Keratinocyte (primary cell): ENCODE results near the gene CALML3. TPM values are rescaled to one million over a fixed set of nuclear protein-coding genes. Genes with fewer than 3 reads are reported as not detected.

Source experiments
- DNase-seq: peaks from one replicate; pipeline ENCODE4 v3.0.0-alpha.2; 2011; ENCODE audit warnings: low read depth, missing footprints, low spot score
- FAIRE-seq: peaks from 2 replicates; lab custom pipeline; 2011; peaks lifted over from hg19 to GRCh38; lab: Jason Lieb, UNC
- H2AFZ ChIP-seq: 2 replicates; pipeline ENCODE4 v1.6.0; 2012; ENCODE audit warnings: low read length, control low read depth, inconsistent platforms; ENCODE audit not compliant: control insufficient read depth
- H3K27ac ChIP-seq: 2 replicates; pipeline ENCODE4 v1.5.1; 2011; ENCODE audit warnings: low read length; ENCODE audit not compliant: control insufficient read depth, insufficient read depth
- H3K27me3 ChIP-seq: 3 replicates; pipeline ENCODE4 v1.6.0; 2011; ENCODE audit warnings: low read length; ENCODE audit not compliant: control insufficient read depth, insufficient read depth; ENCODE audit errors: extremely low read depth
- H3K36me3 ChIP-seq, 2 experiments: 2 replicates in 1 of 2; 3 replicates in 1 of 2; pipeline ENCODE4 v1.5.1; 2011; ENCODE audit warnings: low read length in 2 of 2, mild to moderate bottlenecking in 1 of 2; ENCODE audit not compliant: control insufficient read depth in 2 of 2, insufficient read depth in 2 of 2; ENCODE audit errors: extremely low read depth in 1 of 2
- H3K4me1 ChIP-seq: 3 replicates; pipeline ENCODE4 v1.5.1; 2011; ENCODE audit warnings: low read length; ENCODE audit not compliant: control insufficient read depth, insufficient read depth; ENCODE audit errors: extremely low read depth
- H3K4me2 ChIP-seq: 3 replicates; pipeline ENCODE4 v1.6.0; 2011; ENCODE audit warnings: low read depth, low read length; ENCODE audit not compliant: control insufficient read depth, insufficient read depth; ENCODE audit errors: extremely low read depth
- H3K4me3 ChIP-seq, 3 experiments: fragments of 200-600 bp in 1 of 3; sonication (generic) in 1 of 3; 2 replicates in 2 of 3; 3 replicates in 1 of 3; pipeline ENCODE4 v1.5.1; 2011 to 2016; ENCODE audit warnings: low read length in 3 of 3, mild to moderate bottlenecking in 3 of 3, control low read depth in 2 of 3, inconsistent platforms in 1 of 3, low read depth in 1 of 3, mixed read lengths in 1 of 3, mixed run types in 1 of 3, moderate library complexity in 1 of 3; ENCODE audit not compliant: control insufficient read depth in 2 of 3, insufficient read depth in 2 of 3; ENCODE audit errors: extremely low read depth in 1 of 3
- H3K79me2 ChIP-seq: 2 replicates; pipeline ENCODE4 v1.6.0; 2012; ENCODE audit warnings: low read length; ENCODE audit not compliant: control insufficient read depth, insufficient read depth
- H3K9ac ChIP-seq: 3 replicates; pipeline ENCODE4 v1.6.0; 2011; ENCODE audit warnings: low read length; ENCODE audit not compliant: control insufficient read depth, insufficient read depth; ENCODE audit errors: extremely low read depth
- H3K9me1 ChIP-seq: 3 replicates; pipeline ENCODE4 v1.6.0; 2011; ENCODE audit warnings: low read length; ENCODE audit not compliant: control insufficient read depth, insufficient read depth; ENCODE audit errors: extremely low read depth
- H3K9me3 ChIP-seq: 2 replicates; pipeline ENCODE4 v1.5.1; 2012; ENCODE audit warnings: low read depth, low read length; ENCODE audit not compliant: control insufficient read depth
- H4K20me1 ChIP-seq: 3 replicates; pipeline ENCODE4 v1.6.0; 2011; ENCODE audit warnings: low read length; ENCODE audit not compliant: control insufficient read depth, insufficient read depth; ENCODE audit errors: extremely low read depth
- CTCF ChIP-seq, 3 experiments: IDR thresholded peaks in 1 of 3; conservative IDR thresholded peaks in 1 of 3; optimal IDR thresholded peaks in 1 of 3; 2 replicates in 2 of 3; 3 replicates in 1 of 3; pipeline versions ENCODE3 to v1.5.1; 2011; ENCODE audit warnings: low read length in 3 of 3, mild to moderate bottlenecking in 3 of 3, moderate library complexity in 2 of 3, control low read depth in 1 of 3, inconsistent platforms in 1 of 3; ENCODE audit not compliant: insufficient read depth in 2 of 3; ENCODE audit errors: extremely low read depth in 1 of 3
- EZH2 ChIP-seq: IDR thresholded peaks from one replicate; pipeline ENCODE4 v1.6.1; 2012; ENCODE audit warnings: inconsistent platforms, mild to moderate bottlenecking, low read length, moderate library complexity
- dilution Hi-C: fragments of 300-500 bp; cut with MboI; formaldehyde crosslinking; loops from one replicate; pipeline ENCODE4 v1.7.0; 2020; ENCODE audit warnings: low sequenced_read_pairs; ENCODE audit not compliant: extremely low pct_ligation_motif_present
- polyA plus RNA-seq, 5 experiments: library from polyadenylated mRNA; depleted of rRNA in 3 of 5; stranded (reverse) in 3 of 5; stranded (forward) in 1 of 5; unstranded in 1 of 5; fragments of >200 nt; gene quantifications; 1 replicate in 1 of 5; 2 replicates in 3 of 5; 3 replicates in 1 of 5; pipeline versions ENCODE4 v1.2.1 to v1.2.3, GENCODE V29; 2011 to 2012; ENCODE audit warnings: missing spikeins in 2 of 5, low read depth in 1 of 5, low replicate concordance in 1 of 5

CALML3 gene
- polyA plus RNA-seq, 1 donor (not counting 4 experiments of a cell fraction or from before 2014, with no cell fraction given) = 7.6 TPM

DNA sequence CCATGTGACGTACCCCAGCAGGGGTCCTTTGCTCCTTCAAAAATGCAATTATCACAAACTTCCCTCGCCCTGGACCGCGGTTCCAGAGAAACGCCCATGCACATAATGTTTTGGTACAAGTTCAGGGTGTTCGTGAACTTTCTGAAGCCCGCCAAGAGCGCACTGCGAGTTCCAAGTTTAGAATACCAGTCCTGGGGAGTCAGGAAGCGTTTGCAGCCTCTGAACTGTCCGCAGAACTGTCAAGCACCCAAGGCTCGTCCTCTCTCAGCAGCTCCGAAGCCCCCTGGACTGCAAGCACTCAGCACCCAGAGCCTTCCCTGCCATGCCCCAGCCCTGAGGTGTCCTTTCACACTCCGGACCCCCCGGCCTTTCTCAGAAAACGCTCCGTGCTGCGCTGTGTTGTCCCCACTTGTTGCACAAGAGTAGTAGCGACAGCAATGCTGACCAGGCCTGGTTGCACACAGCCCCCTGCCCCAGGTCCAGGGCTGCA, 30.3 kb downstream of the CALML3 start:
- Histone ChIP-seq H3K4me3 (no peak overlapping the region), H3K27ac (no peak overlapping the region), H2AFZ (no peak overlapping the region), H3K36me3 (no peaks in the 10 kb centered on the region), H3K4me2 (no peak overlapping the region), H3K9me1 (peaks cover 3% of the 10 kb centered on the region), H3K9ac (no peak overlapping the region), H3K9me3 (no peaks in the 10 kb centered on the region), H3K4me1 (peaks cover 42% of the 10 kb centered on the region), H3K27me3 (no peaks in the 10 kb centered on the region), H4K20me1 (no peaks in the 10 kb centered on the region), H3K79me2 (no peaks in the 10 kb centered on the region)
- DNase-seq (no peak), FAIRE-seq (no peak)
- dilution Hi-C loops = no loop called here
- TF ChIP-seq CTCF (optimal IDR thresholded peaks at IDR 0.05 in 1 of 3, IDR thresholded peaks at IDR 0.05 in 1 of 3, conservative IDR thresholded peaks at IDR 0.05 in 1 of 3; ENCODE audit: extremely low read depth in 1 of 3, insufficient read depth in 2 of 3, low read length in 3 of 3) (no peak), EZH2 (no peak)

- TF ChIP-seq CTCF (optimal IDR thresholded peaks at IDR 0.05 in 1 of 3, IDR thresholded peaks at IDR 0.05 in 1 of 3, conservative IDR thresholded peaks at IDR 0.05 in 1 of 3; ENCODE audit: extremely low read depth in 1 of 3, insufficient read depth in 2 of 3, low read length in 3 of 3) = no peak
- TF ChIP-seq EZH2 = no peak
- no peaks in the 10 kb centered on the region for H4K20me1 ChIP-seq
- H3K9me1 ChIP-seq = peaks cover 3% of the 10 kb centered on the region
- FAIRE-seq = no peak
- no peaks in the 10 kb centered on the region for H3K36me3 ChIP-seq
- no peak overlapping the region for H2AFZ ChIP-seq
- H3K4me2 ChIP-seq = no peak overlapping the region
- H3K79me2 ChIP-seq = no peaks in the 10 kb centered on the region
- H3K9ac ChIP-seq = no peak overlapping the region
- no peak overlapping the region for H3K27ac ChIP-seq
- DNase-seq = no peak
- no peaks in the 10 kb centered on the region for H3K27me3 ChIP-seq
- dilution Hi-C loops = no loop called here
- peaks cover 43% of the 10 kb centered on the region for H3K4me1 ChIP-seq
- no peaks in the 10 kb centered on the region for H3K9me3 ChIP-seq
- H3K4me3 ChIP-seq = no peak overlapping the region
Observed at GRCh38 chr10:5555881-5556280, 31.1 kb downstream of the CALML3 start.
